Upper lobe of left lung (tissue), 4 donors: ENCODE data around the gene OR4Q3.

Source experiments
- POLR2A ChIP-seq, 4 donors: fragments of 450-650 bp; IDR thresholded peaks; one replicate each; pipeline ENCODE4 v1.5.1; 2016 to 2017; ENCODE audit warnings: antibody characterized with exemption in 4 of 4, mild to moderate bottlenecking in 2 of 4
- POLR2AphosphoS5 ChIP-seq, 2 donors: sonication (generic); formaldehyde crosslinking; IDR thresholded peaks; one replicate each; pipeline ENCODE4 v1.5.1; 2017; ENCODE audit warnings: antibody characterized with exemption in 2 of 2
- TF ChIP-seq, protein P1 (sequence below), 6 experiments: fragments of 450-650 bp in 4 of 6; fragments of 200-600 bp in 2 of 6; sonication (generic) in 2 of 6; IDR thresholded peaks; one replicate each; pipeline ENCODE4 v1.5.1; 2016 to 2019; ENCODE audit warnings: antibody characterized with exemption in 6 of 6

DNA sequence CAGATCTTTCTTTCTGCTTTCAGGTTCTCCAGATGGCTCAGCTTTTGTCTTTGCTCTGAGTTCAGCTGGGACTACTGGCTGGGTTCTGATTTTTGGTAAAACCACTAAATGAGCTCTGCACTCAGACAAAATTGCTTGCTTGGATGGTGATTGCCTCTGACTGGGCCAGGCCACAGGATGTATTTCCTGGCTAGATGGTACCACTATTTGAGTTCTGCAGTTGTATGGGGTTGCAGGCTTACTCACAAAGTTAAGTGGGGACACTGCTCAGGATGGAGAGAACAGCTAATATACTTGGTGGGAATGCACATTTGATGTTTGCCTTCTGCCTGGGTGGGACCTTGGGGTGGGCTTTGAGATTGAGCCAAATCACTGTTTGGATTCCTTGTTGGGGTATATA is 14.0 kb upstream of the OR4Q3 start:
- TF ChIP-seq POLR2AphosphoS5 (IDR thresholded peaks at IDR 0.05): no peak
- TF ChIP-seq, protein P1, sequence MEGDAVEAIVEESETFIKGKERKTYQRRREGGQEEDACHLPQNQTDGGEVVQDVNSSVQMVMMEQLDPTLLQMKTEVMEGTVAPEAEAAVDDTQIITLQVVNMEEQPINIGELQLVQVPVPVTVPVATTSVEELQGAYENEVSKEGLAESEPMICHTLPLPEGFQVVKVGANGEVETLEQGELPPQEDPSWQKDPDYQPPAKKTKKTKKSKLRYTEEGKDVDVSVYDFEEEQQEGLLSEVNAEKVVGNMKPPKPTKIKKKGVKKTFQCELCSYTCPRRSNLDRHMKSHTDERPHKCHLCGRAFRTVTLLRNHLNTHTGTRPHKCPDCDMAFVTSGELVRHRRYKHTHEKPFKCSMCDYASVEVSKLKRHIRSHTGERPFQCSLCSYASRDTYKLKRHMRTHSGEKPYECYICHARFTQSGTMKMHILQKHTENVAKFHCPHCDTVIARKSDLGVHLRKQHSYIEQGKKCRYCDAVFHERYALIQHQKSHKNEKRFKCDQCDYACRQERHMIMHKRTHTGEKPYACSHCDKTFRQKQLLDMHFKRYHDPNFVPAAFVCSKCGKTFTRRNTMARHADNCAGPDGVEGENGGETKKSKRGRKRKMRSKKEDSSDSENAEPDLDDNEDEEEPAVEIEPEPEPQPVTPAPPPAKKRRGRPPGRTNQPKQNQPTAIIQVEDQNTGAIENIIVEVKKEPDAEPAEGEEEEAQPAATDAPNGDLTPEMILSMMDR (IDR thresholded peaks at IDR 0.05): no peak
- no peak for TF ChIP-seq POLR2A (IDR thresholded peaks at IDR 0.05)
